Trophoblast cell (in vitro differentiated cells and primary cell): ENCODE results near the gene TBC1D19.

ENCODE experiments used
- DNase-seq, 2 donors: peaks; one replicate each; pipeline ENCODE4 v3.0.0-alpha.2; 2016
- H2AFZ ChIP-seq: 2 replicates; pipeline ENCODE4 v1.6.1; 2013; ENCODE audit warnings: low read length, moderate library complexity, mild to moderate bottlenecking; ENCODE audit not compliant: insufficient read depth, poor library complexity
- H2AK5ac ChIP-seq: 2 replicates; pipeline ENCODE4 v1.6.1; 2013; ENCODE audit warnings: mild to moderate bottlenecking, low read length
- H2BK120ac ChIP-seq: 2 replicates; pipeline ENCODE4 v1.6.1; 2013; ENCODE audit warnings: low read length, mild to moderate bottlenecking, moderate library complexity; ENCODE audit not compliant: insufficient read depth, poor library complexity
- H2BK12ac ChIP-seq: 2 replicates; pipeline ENCODE4 v1.6.1; 2013; ENCODE audit warnings: mild to moderate bottlenecking, low read length, moderate library complexity
- H2BK5ac ChIP-seq: 2 replicates; pipeline ENCODE4 v1.6.1; 2013; ENCODE audit warnings: low read length, low read depth, moderate library complexity, mild to moderate bottlenecking; ENCODE audit not compliant: poor library complexity
- H3K14ac ChIP-seq: 2 replicates; pipeline ENCODE4 v1.6.1; 2013; ENCODE audit warnings: mild to moderate bottlenecking, low read length
- H3K18ac ChIP-seq: 2 replicates; pipeline ENCODE4 v1.6.1; 2013; ENCODE audit warnings: mild to moderate bottlenecking, low read length
- H3K23ac ChIP-seq: 2 replicates; pipeline ENCODE4 v1.6.1; 2013; ENCODE audit warnings: low read length
- H3K27ac ChIP-seq: 2 replicates; pipeline ENCODE4 v1.5.1; 2013; ENCODE audit warnings: low read depth, mild to moderate bottlenecking, inconsistent platforms, low read length, moderate library complexity
- H3K27me3 ChIP-seq: 2 replicates; pipeline ENCODE4 v1.6.1; 2013; ENCODE audit warnings: inconsistent platforms, mild to moderate bottlenecking, low read length, moderate library complexity; ENCODE audit not compliant: insufficient read depth
- H3K36me3 ChIP-seq, 2 experiments: 1 replicate in 1 of 2; 2 replicates in 1 of 2; pipeline ENCODE4 v1.6.1; 2013; ENCODE audit warnings: low read length in 2 of 2, mild to moderate bottlenecking in 2 of 2, moderate library complexity in 1 of 2; ENCODE audit not compliant: insufficient read depth in 2 of 2, control insufficient read depth in 1 of 2
- H3K4ac ChIP-seq: 2 replicates; pipeline ENCODE4 v1.6.1; 2013; ENCODE audit warnings: low read depth, mild to moderate bottlenecking, low read length, moderate library complexity
- H3K4me1 ChIP-seq, 2 experiments: 1 replicate in 1 of 2; 2 replicates in 1 of 2; pipeline ENCODE4 v1.6.1; 2013; ENCODE audit warnings: low read length in 2 of 2, mild to moderate bottlenecking in 2 of 2, moderate library complexity in 1 of 2; ENCODE audit not compliant: insufficient read depth in 2 of 2, control insufficient read depth in 1 of 2
- H3K4me2 ChIP-seq: 2 replicates; pipeline ENCODE4 v1.6.1; 2013; ENCODE audit warnings: inconsistent platforms, mild to moderate bottlenecking, low read length, moderate library complexity
- H3K4me3 ChIP-seq: 2 replicates; pipeline ENCODE4 v1.5.1; 2013; ENCODE audit warnings: mild to moderate bottlenecking, low read depth, low read length, inconsistent platforms
- H3K79me1 ChIP-seq: one replicate; pipeline ENCODE4 v1.6.1; 2013; ENCODE audit warnings: low read length
- H3K79me2 ChIP-seq: 2 replicates; pipeline ENCODE4 v1.6.1; 2013; ENCODE audit warnings: low read length, mild to moderate bottlenecking; ENCODE audit not compliant: control insufficient read depth, insufficient read depth, poor library complexity
- H3K9ac ChIP-seq: 2 replicates; pipeline ENCODE4 v1.6.1; 2013; ENCODE audit warnings: mild to moderate bottlenecking, low read length
- H3K9me3 ChIP-seq: 2 replicates; pipeline ENCODE4 v1.6.1; 2013; ENCODE audit warnings: low read depth, mild to moderate bottlenecking, control low read depth, inconsistent platforms, low read length; ENCODE audit not compliant: insufficient read depth
- H4K12ac ChIP-seq: 2 replicates; pipeline ENCODE4 v1.6.1; 2013; ENCODE audit warnings: low read depth, mild to moderate bottlenecking, low read length, moderate library complexity
- H4K8ac ChIP-seq: 2 replicates; pipeline ENCODE4 v1.6.1; 2013; ENCODE audit warnings: low read depth, mild to moderate bottlenecking, low read length, moderate library complexity
- H4K91ac ChIP-seq: one replicate; pipeline ENCODE4 v1.6.1; 2013; ENCODE audit warnings: low read depth, mild to moderate bottlenecking, low read length, moderate library complexity
- WGBS: extraction: QIAGEN DNeasy Blood & Tissue Kit; methylation state at CpG from one replicate; pipeline ENCODE4 v1.1.7; 2013; ENCODE audit warnings: missing lambda C conversion rate; ENCODE audit not compliant: insufficient read length, insufficient coverage; ENCODE audit errors: extremely low coverage; 5-methylcytosine and 5-hydroxymethylcytosine counted together

The TBC1D19 gene

DNA sequence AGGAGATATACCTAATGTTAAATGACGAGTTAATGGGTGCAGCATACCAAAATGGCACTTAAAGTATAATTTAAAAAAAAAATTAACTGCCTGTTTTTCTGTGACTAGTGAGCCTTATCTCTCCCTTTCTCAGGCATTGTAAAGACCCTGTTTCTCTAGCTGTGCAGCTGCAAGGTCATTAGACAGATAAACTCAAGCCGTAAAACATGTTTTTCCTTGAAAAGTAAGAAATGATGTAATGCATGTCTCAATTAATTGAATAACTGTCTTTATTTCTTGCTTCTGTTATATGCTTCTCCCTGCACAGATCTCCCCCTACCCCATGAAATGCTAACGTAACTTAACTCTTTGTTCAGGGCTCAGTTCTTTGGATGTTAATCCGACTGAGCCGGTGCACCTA lies 10.5 kb downstream of the TBC1D19 start:
- Histone ChIP-seq H3K4me3 (no peak overlapping the region), H3K4ac (no peak overlapping the region), H3K18ac (no peak overlapping the region), H3K9me3 (no peaks in the 10 kb centered on the region), H3K27ac (no peak overlapping the region), H4K8ac (no peak overlapping the region), H3K36me3 (no peaks in the 10 kb centered on the region), H2BK120ac (no peak overlapping the region), H3K9ac (no peak overlapping the region), H4K91ac (no peak overlapping the region), H2AK5ac (no peak overlapping the region), H3K79me2 (no peaks in the 10 kb centered on the region), H3K79me1 (no peaks in the 10 kb centered on the region), H2AFZ (no peak overlapping the region), H3K4me1 (no peaks in the 10 kb centered on the region), H3K14ac (no peak overlapping the region), H4K12ac (no peak overlapping the region), H2BK5ac (no peak overlapping the region), H3K4me2 (no peak overlapping the region), H3K23ac (no peak overlapping the region), H3K27me3 (no peaks in the 10 kb centered on the region), H2BK12ac (no peak overlapping the region)
- DNase-seq = no peak
- WGBS = no CpG with 5 or more reads among the region's 5 CpGs

DNA sequence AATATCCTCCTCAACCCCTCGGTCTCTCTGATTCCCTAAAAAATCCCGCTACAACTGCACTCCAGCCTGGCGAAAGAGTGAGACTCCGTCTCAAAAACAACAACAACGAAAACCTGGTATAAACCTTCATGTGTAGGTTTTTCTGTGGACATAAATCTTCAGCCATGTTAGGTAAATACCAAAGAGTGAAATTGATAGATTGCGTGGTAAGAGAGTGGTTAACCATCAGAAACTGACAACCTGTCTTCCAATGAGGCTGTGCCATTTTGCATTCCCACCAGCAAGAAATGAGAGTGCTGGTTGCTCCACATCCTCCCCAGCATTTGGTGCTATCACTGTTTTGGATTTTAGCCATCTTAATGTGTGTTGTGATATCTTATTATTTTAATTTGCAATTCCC lies 10.9 kb downstream of the TBC1D19 start:
- no peak overlapping the region for H2AK5ac ChIP-seq
- H3K4ac ChIP-seq = no peak overlapping the region
- H3K14ac ChIP-seq = no peak overlapping the region
- H2BK5ac ChIP-seq = no peak overlapping the region
- no peak overlapping the region for H4K12ac ChIP-seq
- H4K8ac ChIP-seq = no peak overlapping the region
- no peaks in the 10 kb centered on the region for H3K9me3 ChIP-seq
- no peak overlapping the region for H2AFZ ChIP-seq
- H2BK12ac ChIP-seq = no peak overlapping the region
- H3K4me2 ChIP-seq = no peak overlapping the region
- H3K27ac ChIP-seq = no peak overlapping the region
- no peak overlapping the region for H3K4me3 ChIP-seq
- no peaks in the 10 kb centered on the region for H3K79me1 ChIP-seq
- H3K23ac ChIP-seq = no peak overlapping the region
- H3K36me3 ChIP-seq = no peaks in the 10 kb centered on the region
- H3K27me3 ChIP-seq = no peaks in the 10 kb centered on the region
- no peak for DNase-seq
- H3K18ac ChIP-seq = no peak overlapping the region
- H3K4me1 ChIP-seq = no peaks in the 10 kb centered on the region
- no peak overlapping the region for H2BK120ac ChIP-seq
- H3K9ac ChIP-seq = no peak overlapping the region
- no peaks in the 10 kb centered on the region for H3K79me2 ChIP-seq
- H4K91ac ChIP-seq = no peak overlapping the region
- no CpG with 5 or more reads among the region's 6 CpGs for WGBS

DNA sequence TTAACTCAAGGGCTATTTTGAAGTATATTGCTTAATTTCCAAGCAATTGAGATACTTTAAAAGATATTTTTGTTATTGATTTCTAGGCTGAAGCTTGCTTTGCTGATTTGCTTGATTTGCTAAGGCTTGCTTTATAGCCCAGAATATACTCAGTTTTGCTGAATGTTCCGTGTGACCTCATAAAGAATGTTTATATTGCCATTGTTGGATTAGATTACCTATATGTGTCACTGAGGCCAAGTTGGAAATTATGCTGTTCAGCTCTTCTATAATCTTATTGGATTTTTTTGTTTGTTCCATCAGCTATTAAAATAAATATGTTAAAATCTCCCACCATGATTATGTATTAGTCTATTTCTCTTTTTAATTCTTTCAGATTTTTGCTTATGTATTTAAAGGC lies 13.0 kb downstream of the TBC1D19 start:
- no CpG with 5 or more reads among the region's 1 CpG for WGBS
- Histone ChIP-seq H3K27ac (no peak overlapping the region), H3K4me3 (no peak overlapping the region), H3K23ac (no peak overlapping the region), H2BK12ac (no peak overlapping the region), H3K18ac (no peak overlapping the region), H3K4ac (no peak overlapping the region), H4K12ac (no peak overlapping the region), H3K36me3 (no peaks in the 10 kb centered on the region), H2BK120ac (no peak overlapping the region), H3K9ac (no peak overlapping the region), H2BK5ac (no peak overlapping the region), H3K27me3 (no peaks in the 10 kb centered on the region), H4K91ac (no peak overlapping the region), H3K79me2 (no peaks in the 10 kb centered on the region), H4K8ac (no peak overlapping the region), H2AK5ac (no peak overlapping the region), H3K4me1 (no peaks in the 10 kb centered on the region), H3K9me3 (no peaks in the 10 kb centered on the region), H3K4me2 (no peak overlapping the region), H3K79me1 (no peaks in the 10 kb centered on the region), H3K14ac (no peak overlapping the region), H2AFZ (no peak overlapping the region)
- DNase-seq = no peak

- WGBS = no CpG with 5 or more reads among the region's 1 CpG
- H4K91ac ChIP-seq = no peak overlapping the region
- DNase-seq = no peak
- no peaks in the 10 kb centered on the region for H3K79me1 ChIP-seq
- H3K14ac ChIP-seq = no peak overlapping the region
- H3K4me3 ChIP-seq = no peak overlapping the region
- no peak overlapping the region for H2BK120ac ChIP-seq
- H3K23ac ChIP-seq = no peak overlapping the region
- H3K27me3 ChIP-seq = no peaks in the 10 kb centered on the region
- H3K36me3 ChIP-seq = no peaks in the 10 kb centered on the region
- no peak overlapping the region for H3K4me2 ChIP-seq
- H2AFZ ChIP-seq = no peak overlapping the region
- H3K79me2 ChIP-seq = no peaks in the 10 kb centered on the region
- no peak overlapping the region for H3K4ac ChIP-seq
- H4K12ac ChIP-seq = no peak overlapping the region
- no peak overlapping the region for H3K27ac ChIP-seq
- H3K9ac ChIP-seq = no peak overlapping the region
- H3K9me3 ChIP-seq = no peaks in the 10 kb centered on the region
- H3K18ac ChIP-seq = no peak overlapping the region
- H2BK12ac ChIP-seq = no peak overlapping the region
- H2AK5ac ChIP-seq = no peak overlapping the region
- no peak overlapping the region for H2BK5ac ChIP-seq
- H4K8ac ChIP-seq = no peak overlapping the region
- no peaks in the 10 kb centered on the region for H3K4me1 ChIP-seq
Observed at GRCh38 chr4:26601204-26601603, 17.3 kb downstream of the TBC1D19 start.
